SK-N-SH treated with all-trans-retinoic acid at 6 μM for 48 hours (cell line): Measurements from ENCODE around the gene SERPINB5.

Experiments
- PATZ1 ChIP-seq: fragments of 250-450 bp; sonication (Bioruptor Pico); IDR thresholded peaks from 2 replicates; pipeline ENCODE4 v1.8.0; 2020; ENCODE audit warnings: mild to moderate bottlenecking, moderate library complexity, borderline replicate concordance
- SNAI2 ChIP-seq: fragments of 250-450 bp; sonication (Bioruptor Pico); IDR thresholded peaks from 2 replicates; pipeline ENCODE4 v1.5.0; 2020; ENCODE audit warnings: mild to moderate bottlenecking, moderate library complexity

GRCh38 chr18:63440219-63440618 is 36.5 kb upstream of the SERPINB5 start:
- TF ChIP-seq SNAI2 (CRISPR knock-in tag) (no peak), PATZ1 (CRISPR knock-in tag) (no peak)
